H1 (cell line): ENCODE data around the gene YAF2. TPM values are rescaled to one million over a fixed set of nuclear protein-coding genes. Genes with fewer than 3 reads are reported as not detected.

Experiments
- CTCF ChIA-PET: fragments of 300-600 bp; sonication (Branson Sonifier 250); formaldehyde crosslinking; loops from one replicate; lab custom pipeline; 2021; ENCODE audit not compliant: partially characterized antibody; lab: Charles Lee
- POLR2A ChIA-PET: fragments of 300-600 bp; sonication (Branson Sonifier 250); formaldehyde crosslinking; loops from one replicate; lab custom pipeline; 2021; ENCODE audit warnings: inconsistent platforms; ENCODE audit not compliant: partially characterized antibody; lab: Charles Lee
- DNase-seq, 2 experiments: peaks; one replicate each; pipeline versions ENCODE4 v3.0.0 to v3.0.0-alpha.2; 2010 to 2022; ENCODE audit warnings: low spot score in 2 of 2, low read depth in 1 of 2, mixed read lengths in 1 of 2
- FAIRE-seq: peaks from 2 replicates; lab custom pipeline; 2011; peaks lifted over from hg19 to GRCh38; lab: Jason Lieb, UNC
- H2AFZ ChIP-seq: 2 replicates; pipeline ENCODE4 v1.8.1; 2012; ENCODE audit warnings: low read length, inconsistent platforms
- H2AK5ac ChIP-seq: 2 replicates; pipeline ENCODE4 v1.6.1; 2013; ENCODE audit warnings: low read depth, low read length
- H2BK120ac ChIP-seq: replicated peaks from 2 replicates; pipeline ENCODE3; 2013; ENCODE audit warnings: low read depth, low read length, inconsistent platforms
- H2BK12ac ChIP-seq: 2 replicates; pipeline ENCODE4 v1.6.1; 2013; ENCODE audit warnings: low read depth, low read length
- H2BK15ac ChIP-seq: 2 replicates; pipeline ENCODE4 v1.6.1; 2013; ENCODE audit warnings: low read length
- H2BK20ac ChIP-seq: 2 replicates; pipeline ENCODE4 v1.6.1; 2013; ENCODE audit warnings: low read length
- H2BK5ac ChIP-seq: 2 replicates; pipeline ENCODE4 v1.6.1; 2013; ENCODE audit warnings: low read depth, low read length
- H3K14ac ChIP-seq: 2 replicates; pipeline ENCODE4 v1.6.1; 2013; ENCODE audit warnings: inconsistent platforms; ENCODE audit not compliant: insufficient read length
- H3K18ac ChIP-seq: 2 replicates; pipeline ENCODE4 v1.6.1; 2013; ENCODE audit warnings: low read length; ENCODE audit errors: extremely low read depth
- H3K23ac ChIP-seq: 2 replicates; pipeline ENCODE4 v1.6.1; 2013; ENCODE audit warnings: inconsistent platforms; ENCODE audit not compliant: insufficient read length
- H3K23me2 ChIP-seq: 2 replicates; pipeline ENCODE4 v1.6.1; 2013; ENCODE audit warnings: low read depth, low read length
- H3K27ac ChIP-seq: 2 replicates; pipeline ENCODE4 v1.6.1; 2011; ENCODE audit warnings: low read depth, low read length, inconsistent platforms
- H3K27me3 ChIP-seq, 4 experiments: replicated peaks in 1 of 4; 1 replicate in 1 of 4; 2 replicates in 3 of 4; pipeline versions ENCODE4 v1.6.1 to v1.8.1; 2011 to 2013; ENCODE audit warnings: low read length in 3 of 4, mild to moderate bottlenecking in 3 of 4, inconsistent platforms in 2 of 4, mixed read lengths in 2 of 4, moderate library complexity in 1 of 4; ENCODE audit not compliant: control insufficient read depth in 3 of 4, insufficient read depth in 3 of 4; ENCODE audit errors: extremely low read depth in 1 of 4
- H3K36me3 ChIP-seq, 4 experiments: 2 replicates each; pipeline versions ENCODE4 v1.6.1 to v1.8.1; 2011 to 2013; ENCODE audit warnings: mild to moderate bottlenecking in 4 of 4, low read length in 3 of 4, moderate library complexity in 2 of 4, control low read depth in 1 of 4, inconsistent platforms in 1 of 4; ENCODE audit not compliant: insufficient read depth in 4 of 4, control insufficient read depth in 2 of 4
- H3K4ac ChIP-seq: replicated peaks from 2 replicates; pipeline ENCODE3; 2013; ENCODE audit warnings: low read length, low read depth, mixed read lengths, inconsistent platforms; ENCODE audit not compliant: insufficient read length
- H3K4me1 ChIP-seq, 4 experiments: replicated peaks in 1 of 4; 1 replicate in 1 of 4; 2 replicates in 3 of 4; pipeline versions ENCODE4 v1.6.1 to v1.8.1; 2011 to 2013; ENCODE audit warnings: low read length in 3 of 4, inconsistent platforms in 2 of 4, mixed read lengths in 1 of 4; ENCODE audit not compliant: insufficient read depth in 4 of 4, control insufficient read depth in 3 of 4
- H3K4me2 ChIP-seq, 2 experiments: 2 replicates each; pipeline versions ENCODE4 v1.6.1 to v1.8.1; 2011 to 2013; ENCODE audit warnings: low read depth in 2 of 2, low read length in 2 of 2, control low read depth in 1 of 2, inconsistent platforms in 1 of 2, mild to moderate bottlenecking in 1 of 2; ENCODE audit not compliant: insufficient read depth in 1 of 2
- H3K4me3 ChIP-seq, 4 experiments: fragments of 200-600, 300-600 bp in 1 of 4; sonication (generic), shearing (Covaris generic), sonication (Bioruptor Twin) in 1 of 4; 2 replicates each; pipeline versions ENCODE4 v1.5.1 to v1.8.1; 2011 to 2016; ENCODE audit warnings: low read length in 4 of 4, low read depth in 3 of 4, control low read depth in 2 of 4, inconsistent platforms in 2 of 4, mild to moderate bottlenecking in 2 of 4, mixed read lengths in 1 of 4, moderate library complexity in 1 of 4; ENCODE audit not compliant: insufficient read depth in 2 of 4; ENCODE audit errors: extremely low read depth in 1 of 4
- H3K56ac ChIP-seq: replicated peaks from 2 replicates; pipeline ENCODE3; 2013; ENCODE audit warnings: low read depth, mild to moderate bottlenecking, mixed read lengths, low read length, inconsistent platforms; ENCODE audit not compliant: insufficient read length
- H3K79me1 ChIP-seq: 2 replicates; pipeline ENCODE4 v1.6.1; 2013; ENCODE audit warnings: low read depth, low read length, control low read depth
- H3K79me2 ChIP-seq, 2 experiments: 2 replicates each; pipeline versions ENCODE4 v1.6.1 to v1.8.1; 2012 to 2013; ENCODE audit warnings: low read length in 2 of 2, mild to moderate bottlenecking in 2 of 2, inconsistent platforms in 1 of 2; ENCODE audit not compliant: insufficient read depth in 2 of 2, control insufficient read depth in 1 of 2
- H3K9ac ChIP-seq, 4 experiments: replicated peaks in 1 of 4; 1 replicate in 1 of 4; 2 replicates in 3 of 4; pipeline versions ENCODE4 v1.6.1 to v1.8.1; 2011 to 2013; ENCODE audit warnings: low read depth in 3 of 4, low read length in 3 of 4, control low read depth in 2 of 4, mild to moderate bottlenecking in 2 of 4, moderate library complexity in 2 of 4, inconsistent platforms in 1 of 4; ENCODE audit errors: extremely low read depth in 1 of 4
- H3K9me3 ChIP-seq, 2 experiments: 2 replicates each; pipeline versions ENCODE4 v1.6.1 to v1.8.1; 2012 to 2013; ENCODE audit warnings: mild to moderate bottlenecking in 2 of 2, moderate library complexity in 2 of 2, control low read depth in 1 of 2, inconsistent platforms in 1 of 2, low read depth in 1 of 2, low read length in 1 of 2, mixed read lengths in 1 of 2; ENCODE audit not compliant: insufficient read depth in 2 of 2
- H4K20me1 ChIP-seq, 2 experiments: replicated peaks in 1 of 2; 2 replicates each; pipeline versions ENCODE3 to v1.8.1; 2011 to 2013; ENCODE audit warnings: inconsistent platforms in 2 of 2, low read length in 2 of 2, mild to moderate bottlenecking in 1 of 2; ENCODE audit not compliant: insufficient read depth in 2 of 2, control insufficient read depth in 1 of 2
- H4K5ac ChIP-seq: 2 replicates; pipeline ENCODE4 v1.6.1; 2013; ENCODE audit warnings: low read length, low read depth, mixed read lengths, inconsistent platforms; ENCODE audit not compliant: insufficient read length
- H4K8ac ChIP-seq: 2 replicates; pipeline ENCODE4 v1.8.0; 2013; ENCODE audit warnings: mild to moderate bottlenecking, moderate library complexity, low read length, inconsistent platforms; ENCODE audit not compliant: insufficient read depth; ENCODE audit errors: extremely low read depth
- H4K91ac ChIP-seq: replicated peaks from 2 replicates; pipeline ENCODE3; 2013; ENCODE audit warnings: low read length, mixed read lengths, inconsistent platforms; ENCODE audit not compliant: insufficient read length
- BCL11A ChIP-seq, 2 experiments: IDR thresholded peaks; one replicate each; pipeline ENCODE4 v1.6.1; 2011; ENCODE audit warnings: low read depth in 2 of 2, low read length in 2 of 2, mild to moderate bottlenecking in 2 of 2
- CBX8 ChIP-seq: fragments of 300-800, 300-1000 bp; sonication (generic); IDR thresholded peaks from 2 replicates; pipeline ENCODE4 v1.7.1; 2016; ENCODE audit warnings: low read depth, low read length, borderline replicate concordance
- EGR1 ChIP-seq: IDR thresholded peaks from 2 replicates; pipeline ENCODE4 v1.6.1; 2011; ENCODE audit warnings: low read depth, low read length, borderline replicate concordance
- EP300 ChIP-seq, 2 experiments: IDR thresholded peaks; 1 replicate in 1 of 2; 2 replicates in 1 of 2; pipeline ENCODE4 v1.6.1; 2011 to 2012; ENCODE audit warnings: low read depth in 2 of 2, low read length in 2 of 2, mild to moderate bottlenecking in 2 of 2, borderline replicate concordance in 1 of 2, inconsistent platforms in 1 of 2, moderate library complexity in 1 of 2
- EZH2 ChIP-seq: fragments of 200-600 bp; sonication (generic); IDR thresholded peaks from 2 replicates; pipeline ENCODE4 v1.7.1; 2012; ENCODE audit warnings: low read depth, mild to moderate bottlenecking, moderate library complexity, low read length, inconsistent platforms; ENCODE audit not compliant: severe bottlenecking
- JUND ChIP-seq: IDR thresholded peaks from 2 replicates; pipeline ENCODE4 v1.6.1; 2011; ENCODE audit warnings: mild to moderate bottlenecking, improper control_type of control experiment, low read length
- KDM4A ChIP-seq: IDR thresholded peaks from one replicate; pipeline ENCODE4 v1.7.1; 2012; ENCODE audit warnings: low read depth, mild to moderate bottlenecking, moderate library complexity, low read length, inconsistent platforms; ENCODE audit not compliant: severe bottlenecking
- RBBP5 ChIP-seq: IDR thresholded peaks from 2 replicates; pipeline ENCODE4 v1.7.1; 2012; ENCODE audit warnings: low read depth, mild to moderate bottlenecking, inconsistent platforms, low read length, moderate library complexity, borderline replicate concordance
- RFX5 ChIP-seq: IDR thresholded peaks from 2 replicates; pipeline ENCODE4 v1.6.1; 2011; ENCODE audit warnings: low read depth, low read length, improper control_type of control experiment, borderline replicate concordance
- SIN3A ChIP-seq, 2 experiments: IDR thresholded peaks in 1 of 2; conservative IDR thresholded peaks in 1 of 2; 2 replicates each; pipeline ENCODE4 v1.6.1; 2011 to 2012; ENCODE audit warnings: low read length in 2 of 2, improper control_type of control experiment in 1 of 2, low read depth in 1 of 2, mild to moderate bottlenecking in 1 of 2
- SIX5 ChIP-seq: IDR thresholded peaks from 2 replicates; pipeline ENCODE4 v1.6.1; 2011; ENCODE audit warnings: mild to moderate bottlenecking, low read depth, low read length
- SRF ChIP-seq: IDR thresholded peaks from 2 replicates; pipeline ENCODE4 v1.6.1; 2011; ENCODE audit warnings: mild to moderate bottlenecking, low read depth, low read length, moderate library complexity
- TAF1 ChIP-seq: IDR thresholded peaks from 2 replicates; pipeline ENCODE4 v1.6.1; 2011; ENCODE audit warnings: mild to moderate bottlenecking, low read depth, low read length
- TEAD4 ChIP-seq: IDR thresholded peaks from 2 replicates; pipeline ENCODE4 v1.6.1; 2012; ENCODE audit warnings: low read depth, low read length, inconsistent platforms, mixed read lengths
- polyA plus RNA-seq, 7 experiments: library from polyadenylated mRNA; depleted of rRNA in 3 of 7; stranded (reverse) in 5 of 7; unstranded in 2 of 7; fragments of >200 nt in 5 of 7; fragments of 200-250 nt in 2 of 7; gene quantifications; 1 replicate in 5 of 7; 2 replicates in 1 of 7; 4 replicates in 1 of 7; pipeline versions ENCODE4 v1.2.1 to v1.2.3, GENCODE V29; 2011 to 2013; ENCODE audit warnings: missing spikeins in 2 of 7, mixed read lengths in 2 of 7
- total RNA-seq: library from RNA; stranded (reverse); fragmentation: NEBNext Ultra II Directional; extraction: Animal tissue kit (Norgen Biotek cat#: 25700); gene quantifications from 2 replicates; pipeline ENCODE4 v1.2.1, GENCODE V29; 2021
- TF ChIP-seq, protein P1 (sequence below): IDR thresholded peaks from 2 replicates; pipeline ENCODE4 v1.6.1; 2011; ENCODE audit warnings: low read depth, mild to moderate bottlenecking, low read length; ENCODE audit not compliant: insufficient read depth

The YAF2 gene
- total and polyA plus RNA-seq, 2 of the 8 experiments (the other 6 are each of a cell fraction or from before 2014, with no cell fraction given), result 0.50 to 2.2 TPM

DNA sequence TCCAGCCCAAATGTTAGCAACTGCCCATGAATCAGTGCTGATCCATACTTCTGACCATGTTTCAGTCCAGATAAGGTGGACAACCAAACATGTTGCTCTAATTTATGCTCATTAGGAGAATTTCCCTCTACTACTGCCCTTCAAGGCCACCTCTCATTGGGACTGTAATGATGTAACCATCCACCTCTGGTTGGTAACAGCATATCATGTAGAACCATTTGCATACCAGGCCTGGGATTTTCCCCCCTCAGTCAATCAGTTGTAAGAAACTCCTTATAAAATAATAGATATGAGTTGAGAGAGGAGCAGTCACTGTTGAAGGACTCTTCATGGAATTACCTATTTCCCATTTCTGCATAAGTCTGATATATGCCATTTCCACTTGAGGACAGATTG lies 17.8 kb upstream of the YAF2 start:
- Histone ChIP-seq H3K4me3 (no peak overlapping the region), H4K5ac (no peak overlapping the region)
- POLR2A ChIA-PET, result no interaction called here
- TF ChIP-seq EZH2 (no peak), SRF (no peak), SIN3A (conservative IDR thresholded peaks at IDR 0.05 in 1 of 2, IDR thresholded peaks at IDR 0.05 in 1 of 2; ENCODE audit: low read depth in 1 of 2, low read length in 2 of 2) (no peak), JUND (no peak), TAF1 (no peak), EP300 (IDR thresholded peaks at IDR 0.05; ENCODE audit: borderline replicate concordance in 1 of 2, low read depth in 2 of 2, low read length in 2 of 2) (no peak), CBX8 (no peak), RFX5 (no peak), KDM4A (no peak), BCL11A (IDR thresholded peaks at IDR 0.05; ENCODE audit: low read depth in 2 of 2, low read length in 2 of 2) (no peak), EGR1 (no peak), TEAD4 (no peak), SIX5 (no peak), RBBP5 (no peak)
- TF ChIP-seq, protein P1, sequence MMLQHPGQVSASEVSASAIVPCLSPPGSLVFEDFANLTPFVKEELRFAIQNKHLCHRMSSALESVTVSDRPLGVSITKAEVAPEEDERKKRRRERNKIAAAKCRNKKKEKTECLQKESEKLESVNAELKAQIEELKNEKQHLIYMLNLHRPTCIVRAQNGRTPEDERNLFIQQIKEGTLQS, result no peak

More for the DNA sequence above, 17.8 kb upstream of the YAF2 start:
- Histone ChIP-seq H3K4me1 (no peaks in the 10 kb centered on the region), H3K23me2 (no peaks in the 10 kb centered on the region), H3K27me3 (no peaks in the 10 kb centered on the region), H3K18ac (no peak overlapping the region), H4K20me1 (no peaks in the 10 kb centered on the region), H2AK5ac (no peak overlapping the region), H3K9ac (no peak overlapping the region), H3K4ac (no peak overlapping the region), H3K4me2 (no peak overlapping the region), H4K8ac (no peak overlapping the region), H3K14ac (no peak overlapping the region), H3K56ac (no peak overlapping the region), H3K23ac (no peak overlapping the region), H3K36me3 (no peaks in the 10 kb centered on the region), H4K91ac (no peak overlapping the region), H2BK12ac (no peak overlapping the region), H3K27ac (no peak overlapping the region), H2BK15ac (no peak overlapping the region), H2BK120ac (no peak overlapping the region), H2AFZ (no peak overlapping the region), H3K79me2 (no peaks in the 10 kb centered on the region), H2BK20ac (no peak overlapping the region), H3K79me1 (no peaks in the 10 kb centered on the region), H2BK5ac (no peak overlapping the region), H3K9me3 (no peaks in the 10 kb centered on the region)
- FAIRE-seq (no peak), DNase-seq (no peak)
- CTCF ChIA-PET, result interaction anchor here (0.7 kb wide), 1 partner anchor 1102 kb away, joined by 3 read pairs; no protein-coding TSS in a partner anchor
